ENCODE measurements around the gene RBFOX2.

The RBFOX2 gene

GRCh38 chr22:35835998-35836691, 192.5 kb downstream of the RBFOX2 start:
- no peaks in the 10 kb centered on the region for H3K27me3 ChIP-seq (ENCODE audit: control insufficient read depth, insufficient read depth, low read length)
- TF ChIP-seq CTCF (IDR thresholded peaks at IDR 0.05), result no peak
- H2AFZ ChIP-seq, result no peak overlapping the region
- H3K4me3 ChIP-seq (ENCODE audit: low read depth, low read length), result peak overlapping the region; percentile 37
- H3K27ac ChIP-seq, result peak overlapping the region; percentile 43
- H3K36me3 ChIP-seq (ENCODE audit: control insufficient read depth, insufficient read depth, low read length), result no peaks in the 10 kb centered on the region
- no peaks in the 10 kb centered on the region for H3K9me3 ChIP-seq (ENCODE audit: control insufficient read depth, low read length)
- H3K4me1 ChIP-seq, result peaks cover 19% of the 10 kb centered on the region
- peaks cover 14% of the 10 kb centered on the region for H3K79me2 ChIP-seq
- H3K9ac ChIP-seq, result no peak overlapping the region
- peak overlapping the region; percentile 74 for H3K4me2 ChIP-seq (ENCODE audit: low read length)

GRCh38 chr22:35835267-35835997, 193.2 kb downstream of the RBFOX2 start:
- H3K36me3 ChIP-seq (ENCODE audit: control insufficient read depth, insufficient read depth, low read length), result no peaks in the 10 kb centered on the region
- no peak for TF ChIP-seq CTCF (IDR thresholded peaks at IDR 0.05)
- peaks cover 14% of the 10 kb centered on the region for H3K79me2 ChIP-seq
- no peak overlapping the region for H2AFZ ChIP-seq
- H3K4me3 ChIP-seq (ENCODE audit: low read depth, low read length), result peak overlapping the region; percentile 37
- no peaks in the 10 kb centered on the region for H3K27me3 ChIP-seq (ENCODE audit: control insufficient read depth, insufficient read depth, low read length)
- peaks cover 19% of the 10 kb centered on the region for H3K4me1 ChIP-seq
- peak overlapping the region; percentile 43 for H3K27ac ChIP-seq
- H3K9ac ChIP-seq, result no peak overlapping the region
- H3K9me3 ChIP-seq (ENCODE audit: control insufficient read depth, low read length), result no peaks in the 10 kb centered on the region
- H3K4me2 ChIP-seq (ENCODE audit: low read length), result peak overlapping the region; percentile 74

- no peak for TF ChIP-seq CTCF (IDR thresholded peaks at IDR 0.05)
- Histone ChIP-seq H3K27me3 (ENCODE audit: control insufficient read depth, insufficient read depth, low read length) (no peaks in the 10 kb centered on the region), H3K79me2 (peaks cover 16% of the 10 kb centered on the region), H2AFZ (no peak overlapping the region), H3K9ac (no peak overlapping the region), H3K9me3 (ENCODE audit: control insufficient read depth, low read length) (no peaks in the 10 kb centered on the region), H3K27ac (no peak overlapping the region), H3K4me2 (ENCODE audit: low read length) (no peak overlapping the region), H3K36me3 (ENCODE audit: control insufficient read depth, insufficient read depth, low read length) (no peaks in the 10 kb centered on the region), H3K4me1 (peaks cover 17% of the 10 kb centered on the region), H3K4me3 (ENCODE audit: low read depth, low read length) (no peak overlapping the region)
These were observed 194.6 kb downstream of the RBFOX2 start for GRCh38 chr22:35834061-35834460.

GRCh38 chr22:35830305-35830704, 198.3 kb downstream of the RBFOX2 start:
- H3K79me2 ChIP-seq, result peaks cover 30% of the 10 kb centered on the region
- no peak overlapping the region for H2AFZ ChIP-seq
- no peak overlapping the region for H3K4me2 ChIP-seq (ENCODE audit: low read length)
- no peak overlapping the region for H3K9ac ChIP-seq
- no peaks in the 10 kb centered on the region for H3K36me3 ChIP-seq (ENCODE audit: control insufficient read depth, insufficient read depth, low read length)
- peaks cover 8% of the 10 kb centered on the region for H3K4me1 ChIP-seq
- TF ChIP-seq CTCF (IDR thresholded peaks at IDR 0.05), result no peak
- H3K27ac ChIP-seq, result no peak overlapping the region
- no peak overlapping the region for H3K4me3 ChIP-seq (ENCODE audit: low read depth, low read length)
- no peaks in the 10 kb centered on the region for H3K9me3 ChIP-seq (ENCODE audit: control insufficient read depth, low read length)
- no peaks in the 10 kb centered on the region for H3K27me3 ChIP-seq (ENCODE audit: control insufficient read depth, insufficient read depth, low read length)
